ENCODE measurements around the gene ANO7.
"Not testable (repeated sequence)": the region's sequence is repeated elsewhere in the genome, so short reads cannot be mapped to it uniquely, and the experiment has no call there.

Gene ANO7

DNA sequence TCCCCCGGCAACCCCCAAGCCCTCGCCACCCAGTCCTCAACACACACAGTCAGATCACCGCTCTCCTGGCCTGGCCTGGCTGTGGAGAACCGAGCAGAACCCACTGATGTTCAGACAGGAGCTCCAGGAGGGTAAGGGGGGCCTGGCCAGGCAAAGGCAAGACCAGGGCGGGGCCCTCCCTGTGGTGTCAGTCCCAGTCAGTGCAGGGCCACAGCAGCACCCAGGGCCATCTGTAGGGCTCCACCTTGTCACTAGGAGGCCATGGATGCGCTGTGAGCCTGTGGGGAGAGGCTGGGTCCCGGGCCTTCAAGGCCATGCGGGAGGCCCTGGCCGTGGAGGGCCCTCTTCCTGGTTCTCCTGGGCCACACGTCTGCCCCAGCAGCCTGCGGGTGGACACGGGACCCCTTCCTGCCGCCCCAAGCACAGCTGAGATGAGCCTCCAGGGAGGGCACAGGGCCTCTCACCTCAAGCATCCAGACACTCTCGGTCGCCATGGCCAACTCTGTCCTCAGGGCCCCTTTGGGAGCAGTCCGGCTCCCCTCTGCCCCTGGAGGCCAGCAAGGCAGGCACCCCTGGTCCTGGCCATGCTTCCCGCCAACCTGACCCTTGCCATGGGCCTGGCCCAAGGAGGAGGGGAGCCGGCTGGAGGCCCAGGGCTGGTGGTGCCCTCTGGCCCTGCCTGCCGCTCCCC is 2.0 kb downstream of the ANO7 start:
- no peak for DNase-seq

DNA sequence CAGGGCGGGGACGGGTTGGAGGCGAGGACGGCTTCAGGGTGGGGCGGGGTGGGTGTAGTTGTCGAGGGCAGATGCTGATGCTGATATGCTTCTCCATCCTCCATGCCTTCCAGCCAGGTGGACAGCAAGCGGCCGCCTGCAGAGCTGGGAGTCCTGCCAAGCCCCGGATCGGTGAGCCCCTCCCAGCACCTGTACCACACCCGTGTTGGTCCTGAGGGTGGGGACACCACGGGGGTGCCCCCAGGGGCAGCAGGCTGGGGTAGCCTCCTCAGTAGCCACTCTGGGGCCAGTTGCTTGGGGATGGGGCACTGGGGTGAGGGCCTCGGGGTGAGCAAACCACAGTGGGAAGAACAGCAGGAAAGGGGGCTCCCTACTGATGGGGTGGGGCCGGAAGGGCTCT is 2.6 kb downstream of the ANO7 start:
- no peak for DNase-seq

DNA sequence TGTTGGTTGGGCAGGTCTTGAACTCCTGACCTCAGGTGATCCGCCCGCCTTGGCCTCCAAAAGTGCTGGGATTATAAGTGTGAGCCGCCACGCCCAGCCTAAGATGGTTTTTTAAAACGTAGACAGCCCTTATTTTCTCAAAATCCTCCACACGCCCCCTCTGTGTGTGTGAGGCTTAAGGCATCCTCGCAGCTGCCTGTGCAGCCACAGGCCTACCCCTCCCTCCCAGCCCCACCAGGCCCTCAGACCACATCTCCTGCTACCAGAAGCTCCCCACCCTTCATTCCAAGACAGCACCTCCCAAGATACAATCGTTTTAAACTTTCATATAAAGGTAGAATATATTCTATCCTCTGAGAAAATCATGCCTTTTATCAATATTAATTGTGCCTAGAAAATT is 4.8 kb downstream of the ANO7 start:
- no peak for DNase-seq

DNA sequence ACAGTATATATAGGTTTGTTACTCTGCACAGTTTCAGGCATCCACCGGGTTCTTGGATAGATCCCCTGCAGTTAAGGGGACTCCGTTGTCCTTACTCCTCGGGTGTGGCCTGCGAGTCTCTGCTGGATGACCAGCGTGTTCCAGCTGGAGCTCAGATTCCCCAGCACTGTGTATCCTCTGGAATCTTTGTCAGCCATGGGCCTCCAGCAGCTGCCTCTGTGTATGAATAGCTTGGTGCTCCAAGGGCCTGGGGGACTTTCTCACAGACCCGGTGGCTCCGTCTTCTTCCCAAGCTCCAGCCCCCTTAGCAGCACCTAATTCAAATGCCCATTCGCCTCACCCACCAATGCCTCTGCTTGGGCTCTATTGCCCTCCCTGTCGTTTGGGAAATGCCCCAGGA is 6.3 kb downstream of the ANO7 start:
- no peak for DNase-seq

DNA sequence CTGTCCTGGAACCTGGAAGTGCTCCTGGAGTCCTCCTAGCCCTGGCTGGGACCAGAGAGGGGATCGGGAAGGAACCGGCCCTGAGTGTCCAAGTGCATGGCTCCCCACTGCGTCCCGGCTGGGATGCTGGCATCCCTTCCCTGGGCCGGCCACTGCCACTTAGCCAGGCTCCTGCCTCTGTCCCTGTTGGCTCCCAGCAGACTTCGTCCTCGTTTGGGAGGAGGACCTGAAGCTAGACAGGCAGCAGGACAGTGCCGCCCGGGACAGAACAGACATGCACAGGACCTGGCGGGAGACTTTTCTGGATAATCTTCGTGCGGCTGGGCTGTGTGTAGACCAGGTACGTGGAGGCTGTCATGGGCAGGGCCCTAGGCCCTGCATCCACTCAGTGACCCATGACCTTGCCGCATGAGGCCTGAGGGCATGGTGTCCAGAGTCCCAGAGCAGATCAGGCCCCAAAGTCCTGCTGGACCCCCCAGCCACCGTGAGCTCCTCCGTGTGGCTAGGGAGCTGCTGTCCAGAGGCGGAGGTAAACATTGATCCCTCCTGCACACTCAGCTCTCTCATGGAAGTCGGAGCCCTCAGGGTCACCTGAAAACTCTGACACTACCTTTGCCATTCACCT is 7.1 kb downstream of the ANO7 start:
- no peak for DNase-seq

DNA sequence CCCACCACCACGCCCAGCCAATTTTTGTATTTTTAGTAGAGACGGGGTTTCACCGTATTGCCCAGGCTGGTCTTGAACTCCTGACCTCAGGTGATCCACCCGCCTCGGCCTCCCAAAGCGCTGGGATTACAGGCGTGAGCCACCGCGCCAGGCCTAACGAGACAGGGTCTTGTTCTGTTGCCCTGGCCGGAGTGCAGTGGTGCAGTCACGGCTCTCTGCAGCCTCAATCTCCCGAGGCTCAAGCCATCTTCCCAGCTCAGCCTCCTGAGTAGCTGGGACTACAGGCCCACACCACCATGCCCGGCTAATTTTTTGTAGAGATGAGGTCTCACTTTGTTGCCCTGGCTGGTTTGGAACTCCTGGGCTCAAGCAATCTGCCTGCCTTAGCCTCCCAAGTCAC is 8.8 kb downstream of the ANO7 start:
- not testable (repeated sequence) for DNase-seq

DNA sequence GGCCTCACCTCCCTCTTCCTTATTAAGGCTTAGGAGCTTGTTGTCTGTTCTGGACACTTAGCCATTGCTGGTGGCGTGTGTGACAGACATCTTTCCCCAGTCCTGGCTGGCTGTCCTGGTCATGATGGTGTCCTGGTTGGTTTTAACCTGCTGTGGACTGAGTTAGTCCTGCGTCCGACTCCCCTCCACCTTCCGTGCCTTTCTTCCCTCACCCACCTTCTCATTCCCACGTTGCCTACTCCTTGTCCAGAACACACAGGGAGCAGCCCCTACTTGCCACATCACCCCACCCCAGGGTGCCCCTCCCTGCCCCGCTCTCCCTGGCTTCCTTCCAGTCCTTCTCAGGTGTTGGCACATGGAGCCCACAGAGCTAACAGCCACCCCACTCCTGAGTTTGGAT is 9.5 kb downstream of the ANO7 start:
- DNase-seq, result no peak

DNA sequence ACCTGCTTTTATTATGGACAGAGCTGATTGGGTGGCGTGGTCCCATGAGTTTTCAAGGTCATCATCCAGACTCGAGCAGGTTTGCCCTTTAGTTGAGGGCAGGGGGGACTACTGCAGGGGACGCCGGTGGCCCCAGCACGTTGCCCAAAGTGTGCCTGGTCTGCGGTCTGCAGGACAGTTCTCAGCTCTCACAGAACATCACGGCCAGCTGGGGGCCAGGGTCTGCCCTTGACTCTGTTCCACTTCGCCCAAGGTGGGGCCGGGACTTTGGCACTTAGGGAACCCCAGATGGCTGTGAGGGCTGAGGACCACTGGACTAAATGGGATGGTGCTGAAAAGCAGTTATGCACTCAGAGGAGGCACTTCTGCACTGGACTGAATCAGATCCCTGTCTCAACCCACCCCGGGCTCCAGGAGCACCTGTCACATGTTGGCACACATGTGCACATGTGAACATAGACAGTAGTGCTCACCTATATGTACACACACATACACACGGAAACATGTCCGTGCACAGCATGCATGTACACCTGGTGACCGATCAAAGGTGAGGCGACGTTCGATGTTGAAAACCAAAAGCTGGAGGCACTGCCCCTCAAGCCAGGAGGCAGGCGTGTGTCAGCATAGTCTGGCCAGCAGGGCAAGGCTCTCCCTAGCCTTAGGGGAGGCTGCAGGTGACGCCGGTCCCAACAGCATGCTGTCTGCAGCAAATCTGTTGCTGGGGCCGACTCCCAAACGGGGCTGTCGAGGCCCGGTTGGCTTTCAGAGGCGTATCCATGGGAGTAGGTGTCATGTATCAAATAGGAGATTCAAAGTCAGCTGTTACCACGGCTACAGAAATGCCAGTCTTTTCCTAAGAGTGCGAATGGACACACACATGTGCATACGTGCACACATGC is 10.2 kb downstream of the ANO7 start:
- DNase-seq, result no peak

DNA sequence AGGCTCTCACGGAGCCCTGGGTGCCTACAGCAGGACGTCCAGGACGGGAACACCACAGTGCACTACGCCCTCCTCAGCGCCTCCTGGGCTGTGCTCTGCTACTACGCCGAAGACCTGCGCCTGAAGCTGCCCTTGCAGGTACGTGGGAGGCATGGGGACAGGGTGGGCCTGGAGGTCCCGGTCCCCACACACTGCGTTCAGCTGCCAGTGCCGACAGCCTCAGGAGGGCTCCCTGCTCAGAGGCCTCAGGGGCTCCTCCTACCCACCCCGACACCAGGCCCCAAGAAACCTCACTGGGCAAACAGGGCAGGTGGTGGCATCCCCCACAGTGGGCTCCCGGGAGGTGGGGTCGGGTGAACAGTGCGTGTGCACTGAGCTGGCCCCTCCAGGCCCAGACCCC is 10.8 kb downstream of the ANO7 start:
- DNase-seq, result no peak

DNA sequence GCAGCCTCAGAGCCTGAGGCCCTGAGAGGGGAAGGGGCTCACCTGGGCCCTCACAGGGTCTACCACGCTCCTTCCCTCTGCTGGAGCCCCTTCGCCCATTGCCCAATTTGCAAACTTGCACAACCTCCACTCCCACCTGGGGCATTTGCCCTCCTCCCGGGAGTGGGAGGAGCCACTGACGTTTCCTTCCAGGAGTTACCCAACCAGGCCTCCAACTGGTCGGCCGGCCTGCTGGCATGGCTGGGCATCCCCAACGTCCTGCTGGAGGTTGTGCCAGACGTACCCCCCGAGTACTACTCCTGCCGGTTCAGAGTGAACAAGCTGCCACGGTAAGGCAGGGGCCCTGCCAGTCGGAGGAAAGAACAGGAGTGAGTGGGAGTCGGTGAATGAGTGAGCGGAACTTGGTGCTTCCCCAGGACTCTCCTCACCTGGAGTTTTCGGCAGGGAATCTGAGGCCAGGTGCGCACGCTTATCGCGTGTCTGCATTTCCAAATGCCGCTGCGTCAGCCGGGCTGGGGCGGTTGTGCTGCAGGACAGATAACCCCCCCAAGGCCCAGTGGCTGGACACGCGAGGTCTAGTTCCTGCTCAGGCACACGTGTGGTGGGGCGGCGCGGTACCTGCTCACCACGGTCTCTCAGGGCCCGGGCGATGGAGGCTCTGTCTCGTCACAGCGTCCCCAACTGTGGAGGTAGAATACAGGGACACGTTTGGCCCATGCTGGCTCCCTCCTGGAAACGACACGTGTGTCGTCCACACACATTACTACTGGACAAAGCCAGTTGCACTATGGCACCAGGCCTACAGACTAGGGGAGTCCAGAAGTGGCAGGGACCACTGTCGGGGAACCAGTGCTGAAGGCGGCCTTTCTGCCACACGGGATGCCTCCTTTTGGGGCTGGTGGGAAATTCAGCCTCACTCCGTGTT is 11.7 kb downstream of the ANO7 start:
- DNase-seq, result no peak

DNA sequence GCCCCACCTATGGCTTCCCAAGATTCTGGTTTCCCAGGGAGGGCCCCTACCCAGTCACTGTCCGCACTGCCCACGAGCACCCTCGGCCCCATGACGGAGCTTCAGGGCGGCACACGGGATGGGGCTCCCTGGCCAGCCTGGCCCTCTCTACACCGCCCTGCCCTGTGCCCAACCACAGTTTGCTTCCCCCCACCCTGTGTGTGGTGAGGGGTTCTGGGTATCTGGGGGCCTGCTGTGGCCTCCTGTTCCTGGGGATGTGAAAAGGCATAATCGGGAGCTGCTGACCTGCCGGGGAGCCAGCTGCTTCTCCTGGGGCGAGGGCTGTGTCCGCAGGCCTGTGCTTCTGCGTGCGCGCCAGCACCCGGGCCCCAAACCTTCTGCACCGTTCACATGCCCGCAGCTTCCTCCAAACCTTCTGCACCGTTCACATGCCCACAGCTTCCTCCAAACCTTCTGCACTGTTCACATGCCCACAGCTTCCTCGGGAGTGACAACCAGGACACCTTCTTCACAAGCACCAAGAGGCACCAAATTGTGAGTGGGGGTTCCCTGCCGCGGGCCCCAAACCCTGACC is 12.4 kb downstream of the ANO7 start:
- DNase-seq, result no peak

DNA sequence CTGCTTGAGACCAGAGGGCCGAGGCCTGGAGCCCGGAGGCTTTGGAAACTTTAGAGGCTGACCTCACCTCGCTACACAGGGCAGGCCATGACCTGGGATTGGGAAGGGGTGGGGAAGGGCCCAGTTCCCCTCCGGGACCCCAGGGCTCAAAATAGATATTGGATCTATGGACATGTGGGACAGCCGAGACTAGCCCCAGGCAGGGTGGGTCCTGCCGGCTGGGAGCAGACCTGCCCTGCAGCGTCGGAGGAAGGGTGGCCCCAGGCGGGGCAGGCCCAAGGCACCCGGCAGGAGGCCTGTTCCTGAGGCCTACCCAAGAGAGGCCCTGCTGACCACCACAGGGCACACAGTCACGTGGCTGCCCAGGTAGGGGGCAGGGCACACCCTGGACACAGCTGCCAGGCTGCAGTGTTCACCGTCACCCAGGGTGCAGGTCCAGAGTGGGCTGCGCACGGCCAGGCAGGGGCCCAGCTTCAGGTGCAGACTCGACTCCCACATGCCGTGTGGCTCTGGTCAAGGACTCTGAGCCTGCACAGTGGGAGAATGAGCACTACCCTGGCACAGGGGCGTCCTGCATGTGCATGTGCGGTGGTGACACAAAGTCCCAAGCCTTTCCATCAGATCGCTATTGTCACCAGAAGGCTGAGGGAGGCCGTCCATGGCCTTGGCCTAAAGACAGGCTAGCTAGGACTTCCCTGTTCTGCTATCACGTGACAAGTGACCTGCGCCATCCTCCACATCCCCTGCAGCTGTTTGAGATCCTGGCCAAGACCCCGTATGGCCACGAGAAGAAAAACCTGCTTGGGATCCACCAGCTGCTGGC is 13.2 kb downstream of the ANO7 start:
- DNase-seq, result no peak

DNA sequence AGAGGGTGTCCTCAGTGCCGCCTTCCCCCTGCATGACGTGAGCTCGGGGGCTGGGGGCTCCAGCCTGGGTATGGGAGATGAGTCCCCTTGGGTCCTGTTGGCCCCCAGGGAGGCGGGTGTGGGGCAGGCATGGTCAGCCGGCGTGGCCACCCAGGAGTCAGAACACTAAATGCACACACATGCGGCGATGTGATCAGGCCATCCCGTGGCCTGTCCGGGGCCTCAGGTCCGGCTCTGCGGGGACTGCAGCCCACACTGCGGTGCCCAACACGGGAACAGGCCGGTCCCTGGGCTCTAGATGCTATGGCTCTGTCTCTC is 13.8 kb downstream of the ANO7 start:
- DNase-seq, result no peak

DNA sequence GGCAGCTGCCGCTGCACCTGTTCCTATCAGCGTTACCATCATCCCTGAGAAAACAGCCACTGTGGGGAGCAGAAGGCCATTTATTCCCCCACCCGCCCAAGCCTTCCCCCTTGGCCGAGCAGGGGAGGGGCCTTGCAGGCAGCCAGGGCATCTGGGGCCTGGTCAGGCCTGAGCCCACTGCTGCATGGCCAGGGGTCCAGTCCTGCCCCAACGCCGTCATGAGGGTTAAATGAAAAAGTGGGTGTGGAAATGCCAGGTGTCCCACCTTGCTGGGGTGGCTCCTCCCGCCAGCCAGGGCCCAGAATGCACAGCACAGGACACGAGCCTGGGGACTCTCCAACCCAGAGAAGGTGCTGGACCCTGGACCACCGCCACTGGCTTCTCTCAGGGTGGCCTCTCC is 14.2 kb downstream of the ANO7 start:
- no peak for DNase-seq

DNA sequence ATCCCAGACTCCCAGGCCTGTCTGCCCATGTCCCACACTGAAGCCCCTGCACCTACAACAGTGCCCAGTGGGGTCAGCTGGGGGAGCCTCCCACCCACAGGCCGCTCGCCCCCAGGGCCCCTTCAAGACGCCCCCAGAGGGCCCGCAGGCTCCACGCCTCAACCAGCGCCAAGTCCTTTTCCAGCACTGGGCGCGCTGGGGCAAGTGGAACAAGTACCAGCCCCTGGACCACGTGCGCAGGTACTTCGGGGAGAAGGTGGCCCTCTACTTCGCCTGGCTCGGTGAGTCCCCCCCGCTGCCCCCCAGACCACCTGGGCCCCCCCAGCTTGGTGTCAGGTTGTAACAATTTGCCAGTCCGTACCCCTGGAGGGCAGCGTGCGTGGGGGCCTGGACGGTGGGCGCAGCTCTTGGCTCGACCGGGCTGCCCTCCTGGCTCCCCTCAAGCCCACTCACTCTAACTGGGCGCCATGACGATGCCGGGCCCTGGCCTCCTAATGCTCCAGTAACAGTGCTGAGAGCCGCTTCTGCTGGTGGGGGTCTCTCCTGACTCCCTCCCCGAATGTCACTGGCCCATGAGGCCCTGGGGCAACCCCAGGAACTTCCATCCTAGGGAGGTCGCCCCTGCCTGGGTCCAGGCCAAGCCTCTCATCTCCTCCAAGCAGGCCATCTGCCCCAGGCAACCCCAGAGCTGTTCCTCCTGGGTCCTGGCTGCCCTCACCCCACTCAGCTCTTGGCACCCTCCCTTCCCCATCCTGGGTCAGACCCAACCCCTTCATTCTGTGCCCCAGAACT is 14.9 kb downstream of the ANO7 start:
- no peak for DNase-seq

DNA sequence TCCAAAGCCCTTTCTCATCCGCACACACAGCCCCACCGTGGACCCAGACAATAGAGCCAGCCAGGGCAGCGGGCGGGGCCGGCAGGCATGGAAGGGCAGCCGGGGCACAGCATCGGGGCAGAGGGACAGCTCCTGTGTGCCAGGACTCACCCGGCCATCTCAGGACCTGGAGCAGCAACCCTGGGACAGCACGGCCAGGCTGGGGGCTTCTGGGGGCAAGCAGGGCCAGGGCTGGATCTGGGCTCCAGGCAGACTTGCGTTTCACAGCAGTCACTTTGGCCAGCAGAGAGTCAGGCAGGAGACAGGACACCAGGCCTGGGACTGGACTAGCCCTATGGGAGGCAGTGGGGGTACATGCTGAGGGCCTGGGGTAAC is 15.5 kb downstream of the ANO7 start:
- DNase-seq, result no peak

DNA sequence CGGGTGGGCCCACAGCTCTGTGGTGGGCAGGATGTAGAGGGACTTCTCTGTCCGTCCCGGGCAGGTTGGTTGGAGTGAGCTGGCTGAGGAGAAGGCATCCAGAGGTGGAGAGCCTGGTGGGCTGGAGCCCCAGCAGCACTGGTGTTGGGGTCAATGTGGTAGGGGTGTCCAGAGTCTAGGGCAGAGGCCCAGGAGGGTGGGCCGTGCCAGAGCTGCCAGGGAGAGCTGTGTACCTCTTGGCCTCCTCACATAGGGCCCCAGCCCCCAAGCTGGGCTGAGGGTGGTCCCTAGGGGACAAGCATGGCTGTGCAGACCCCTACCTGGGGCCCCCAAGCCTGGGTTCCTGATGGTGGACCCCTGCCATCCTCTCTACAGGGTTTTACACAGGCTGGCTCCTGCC is 16.0 kb downstream of the ANO7 start:
- DNase-seq, result no peak

DNA sequence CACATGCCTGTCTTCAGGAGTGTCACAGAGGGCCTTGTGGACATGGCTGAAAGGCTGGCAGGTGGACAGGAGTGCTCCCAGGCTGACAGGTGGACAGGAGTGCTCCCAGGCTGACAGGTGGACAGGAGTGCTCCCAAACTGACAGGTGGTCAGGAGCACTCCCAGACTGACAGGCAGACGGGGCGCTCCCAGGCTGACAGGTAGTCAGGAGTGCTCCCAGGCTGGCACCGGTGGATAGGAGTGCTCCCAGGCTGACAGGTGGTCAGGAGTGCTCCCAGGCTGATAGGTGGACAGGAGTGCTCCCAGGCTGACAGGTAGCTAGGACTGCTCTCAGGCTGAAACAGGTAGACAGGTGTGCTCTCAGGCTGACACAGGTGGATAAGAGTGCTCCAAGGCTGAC is 16.6 kb downstream of the ANO7 start:
- no peak for DNase-seq

DNA sequence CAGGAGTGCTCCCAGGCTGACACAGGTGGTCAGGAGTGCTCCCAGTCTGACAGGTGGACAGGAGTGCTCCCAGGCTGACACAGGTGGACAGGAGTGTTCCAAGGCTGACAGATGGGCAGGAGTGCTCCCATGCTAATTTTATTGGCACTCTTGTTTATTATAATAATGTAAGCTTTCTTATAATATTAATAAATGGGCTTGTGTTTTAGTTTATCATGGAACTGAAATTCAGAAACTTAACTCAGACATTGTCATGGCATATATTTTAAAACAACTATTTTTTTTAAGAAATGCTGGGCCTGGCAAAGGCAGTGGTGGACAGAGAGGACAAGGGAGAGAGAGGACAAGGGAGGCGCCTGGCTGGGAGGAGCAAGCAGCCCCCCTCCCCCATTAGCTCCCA is 18.7 kb downstream of the ANO7 start:
- DNase-seq, result no peak

DNA sequence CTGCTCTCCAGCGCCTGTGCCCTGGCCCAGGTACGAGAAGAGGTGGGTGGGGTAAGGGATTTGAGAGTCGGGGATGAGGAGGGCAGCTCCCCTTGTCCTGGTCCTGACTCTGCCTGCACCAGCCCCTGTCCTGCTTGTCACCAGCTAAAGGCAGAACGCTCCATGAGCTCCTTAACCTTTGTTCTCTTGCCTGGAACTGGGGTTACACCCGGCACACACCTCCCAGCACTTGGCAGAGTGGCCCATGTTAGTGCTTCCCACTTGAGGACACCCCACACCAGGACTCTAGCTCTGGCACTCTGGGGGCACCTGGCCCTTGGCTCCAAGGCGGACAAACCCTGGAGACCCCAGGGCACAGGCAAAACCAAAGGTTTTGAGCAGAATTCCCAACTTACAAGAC is 19.2 kb downstream of the ANO7 start:
- DNase-seq, result peak in 1 of 51 donors; percentile 51
